Measurements from ENCODE around the gene PLBD2.

Gene PLBD2

GRCh38 chr12:113403435-113404415 is 45.3 kb downstream of the PLBD2 start, which contains the start of gene SDS:
TSS of gene SDS (minus strand) at chr12:113403887. CDS start at chr12:113399708, 4,179 bp downstream.
- TF ChIP-seq CTCF (IDR thresholded peaks at IDR 0.05; ENCODE audit: low read depth, low read length) = no peak
- H3K4me3 ChIP-seq (replicated peaks in 1 of 2; ENCODE audit: low read depth in 2 of 2, low read length in 2 of 2) = no peak within 1 kb of the TSS
- peak; percentile 23 to 93 for DNase-seq (ENCODE audit: low read depth in 2 of 2)

GRCh38 chr12:113405694-113406093 is 47.3 kb downstream of the PLBD2 start:
- DNase-seq (ENCODE audit: low read depth in 2 of 2) = no peak
- no peak overlapping the region for H3K4me3 ChIP-seq (replicated peaks in 1 of 2; ENCODE audit: low read depth in 2 of 2, low read length in 2 of 2)
- TF ChIP-seq CTCF (IDR thresholded peaks at IDR 0.05; ENCODE audit: low read depth, low read length) = no peak

- no peak for TF ChIP-seq CTCF (IDR thresholded peaks at IDR 0.05; ENCODE audit: low read depth, low read length)
- DNase-seq (ENCODE audit: low read depth in 2 of 2) = peak; percentile 68 to 78
- no peak overlapping the region for H3K4me3 ChIP-seq (replicated peaks in 1 of 2; ENCODE audit: low read depth in 2 of 2, low read length in 2 of 2)
Measured at GRCh38 chr12:113407931-113408600, 49.7 kb downstream of the PLBD2 start.

- TF ChIP-seq CTCF (IDR thresholded peaks at IDR 0.05; ENCODE audit: low read depth, low read length) = no peak
- no peak overlapping the region for H3K4me3 ChIP-seq (replicated peaks in 1 of 2; ENCODE audit: low read depth in 2 of 2, low read length in 2 of 2)
- DNase-seq (ENCODE audit: low read depth in 2 of 2) = no peak
Measured at GRCh38 chr12:113408756-113409298, 50.4 kb downstream of the PLBD2 start.

- H3K4me3 ChIP-seq (replicated peaks in 1 of 2; ENCODE audit: low read depth in 2 of 2, low read length in 2 of 2) = no peak overlapping the region
- TF ChIP-seq CTCF (IDR thresholded peaks at IDR 0.05; ENCODE audit: low read depth, low read length) = no peak
- no peak for DNase-seq (ENCODE audit: low read depth in 2 of 2)
Measured at GRCh38 chr12:113409462-113410124, 51.2 kb downstream of the PLBD2 start.

GRCh38 chr12:113413488-113413939 is 55.1 kb downstream of the PLBD2 start:
- no peak overlapping the region for H3K4me3 ChIP-seq (replicated peaks in 1 of 2; ENCODE audit: low read depth in 2 of 2, low read length in 2 of 2)
- no peak for TF ChIP-seq CTCF (IDR thresholded peaks at IDR 0.05; ENCODE audit: low read depth, low read length)
- DNase-seq (ENCODE audit: low read depth in 2 of 2) = peak; percentile 49 to 55

All from cardiac fibroblast (primary cell).